Measurements from ENCODE around the gene GRK5. TPM values are rescaled to one million over a fixed set of nuclear protein-coding genes. Genes with fewer than 3 reads are reported as not detected.

GRK5 gene
- total RNA-seq, 1 experiment from 2014 or later, result 1.2 TPM

DNA sequence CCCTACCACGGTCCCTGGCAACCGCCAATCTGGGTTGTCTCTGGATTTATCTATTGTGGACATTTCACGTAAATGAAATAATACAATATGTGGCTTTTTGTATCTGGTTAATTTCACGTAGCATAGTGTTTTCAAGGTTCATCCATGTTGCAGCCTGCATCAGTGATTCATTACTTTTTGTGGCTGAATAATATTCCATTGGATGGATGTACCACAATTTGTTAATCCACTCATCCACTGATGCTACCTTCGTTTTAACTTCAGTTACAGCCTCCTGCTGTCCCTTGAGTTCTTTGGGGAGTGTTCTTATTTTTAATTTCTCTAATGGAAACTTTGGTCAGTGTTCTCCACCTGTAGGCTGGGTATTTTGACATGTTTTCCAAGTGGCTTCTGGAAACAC is 49.5 kb downstream of the GRK5 start:
- H2BK12ac ChIP-seq (ENCODE audit: insufficient read length, low read depth, low read length), result no peak overlapping the region
- peaks cover 1% of the 10 kb centered on the region for H3K9me3 ChIP-seq (ENCODE audit: control insufficient read depth, low read depth, low read length)
- H3K4me1 ChIP-seq (ENCODE audit: insufficient read depth, low read length), result no peaks in the 10 kb centered on the region
- H3K9me3 Mint-ChIP-seq, result peaks cover 7 to 8% of the 10 kb centered on the region in 2 experiments
- H2BK15ac ChIP-seq (ENCODE audit: low read depth, low read length), result no peak overlapping the region
- no peak overlapping the region for H3K27ac Mint-ChIP-seq
- H3T11ph ChIP-seq (ENCODE audit: low read length), result no peak overlapping the region
- peaks cover 5% of the 10 kb centered on the region; the same call in 1 of the 2 replicates for H3K27me3 ChIP-seq (ENCODE audit: insufficient read depth, low read length)
- no peak overlapping the region for H2BK20ac ChIP-seq (ENCODE audit: low read depth, low read length, poor library complexity, severe bottlenecking)
- no peak for DNase-seq
- no peak overlapping the region for H4K91ac ChIP-seq (ENCODE audit: insufficient read length, low read depth, low read length)
- no peak overlapping the region for H3K27ac ChIP-seq (ENCODE audit: insufficient read length, low read depth, low read length)
- H3K4me1 Mint-ChIP-seq, result peaks cover 17 to 18% of the 10 kb centered on the region in 2 experiments
- peaks cover 3 to 10% (median 3%) of the 10 kb centered on the region in 3 experiments; a peak in 3 of 7 replicates for H3K36me3 Mint-ChIP-seq (ENCODE audit: insufficient read depth in 1 of 3, low read depth in 3 of 3)
- no peak overlapping the region for H3K23ac ChIP-seq (ENCODE audit: insufficient read length, low read depth, low read length)
- WGBS (ENCODE audit: extremely low coverage, insufficient read length, low lambda C conversion rate), result no CpG with 5 or more reads among the region's 5 CpGs
- no peak overlapping the region for H4K5ac ChIP-seq (ENCODE audit: insufficient read length, low read depth, low read length)
- no peaks in the 10 kb centered on the region for H3K79me1 ChIP-seq (ENCODE audit: insufficient read depth, low read depth, low read length, poor library complexity, severe bottlenecking)
- no peak overlapping the region for H2BK5ac ChIP-seq (ENCODE audit: insufficient read length, low read length)
- no peak overlapping the region for H3K18ac ChIP-seq (ENCODE audit: insufficient read length, low read depth, low read length)
- no peaks in the 10 kb centered on the region for H3K23me2 ChIP-seq (ENCODE audit: insufficient read length, low read depth, low read length, poor library complexity, severe bottlenecking)
- no peak overlapping the region for H3K9ac ChIP-seq (ENCODE audit: extremely low read depth, insufficient read length, low read length)
- H3K4ac ChIP-seq (ENCODE audit: low read depth, low read length), result no peak overlapping the region
- no peak overlapping the region for H2BK120ac ChIP-seq (ENCODE audit: low read depth, low read length, poor library complexity, severe bottlenecking)
- no peak overlapping the region for H2AK5ac ChIP-seq (ENCODE audit: insufficient read length, low read length)
- H3K79me2 ChIP-seq (ENCODE audit: insufficient read depth, low read length), result no peaks in the 10 kb centered on the region
- H3K56ac ChIP-seq (ENCODE audit: insufficient read length, low read depth, low read length), result no peak overlapping the region
- no peak overlapping the region for H3K14ac ChIP-seq (ENCODE audit: insufficient read depth, low read length)
- no peak overlapping the region for H4K8ac ChIP-seq (replicated peaks; ENCODE audit: insufficient read length, low read depth, low read length)
- no peak overlapping the region for H3K4me3 Mint-ChIP-seq
- peaks cover 53% of the 10 kb centered on the region for H3K27me3 Mint-ChIP-seq (ENCODE audit: low read depth)
- no peak overlapping the region for H2AFZ ChIP-seq (ENCODE audit: low read length)
- H4K20me1 ChIP-seq (ENCODE audit: control insufficient read depth, insufficient read depth, insufficient read length), result no peaks in the 10 kb centered on the region
- no peak overlapping the region for H3K4me2 ChIP-seq (ENCODE audit: insufficient read depth, insufficient read length, low read length)
- TF ChIP-seq, protein P1, sequence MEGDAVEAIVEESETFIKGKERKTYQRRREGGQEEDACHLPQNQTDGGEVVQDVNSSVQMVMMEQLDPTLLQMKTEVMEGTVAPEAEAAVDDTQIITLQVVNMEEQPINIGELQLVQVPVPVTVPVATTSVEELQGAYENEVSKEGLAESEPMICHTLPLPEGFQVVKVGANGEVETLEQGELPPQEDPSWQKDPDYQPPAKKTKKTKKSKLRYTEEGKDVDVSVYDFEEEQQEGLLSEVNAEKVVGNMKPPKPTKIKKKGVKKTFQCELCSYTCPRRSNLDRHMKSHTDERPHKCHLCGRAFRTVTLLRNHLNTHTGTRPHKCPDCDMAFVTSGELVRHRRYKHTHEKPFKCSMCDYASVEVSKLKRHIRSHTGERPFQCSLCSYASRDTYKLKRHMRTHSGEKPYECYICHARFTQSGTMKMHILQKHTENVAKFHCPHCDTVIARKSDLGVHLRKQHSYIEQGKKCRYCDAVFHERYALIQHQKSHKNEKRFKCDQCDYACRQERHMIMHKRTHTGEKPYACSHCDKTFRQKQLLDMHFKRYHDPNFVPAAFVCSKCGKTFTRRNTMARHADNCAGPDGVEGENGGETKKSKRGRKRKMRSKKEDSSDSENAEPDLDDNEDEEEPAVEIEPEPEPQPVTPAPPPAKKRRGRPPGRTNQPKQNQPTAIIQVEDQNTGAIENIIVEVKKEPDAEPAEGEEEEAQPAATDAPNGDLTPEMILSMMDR (conservative IDR thresholded peaks at IDR 0.05), result no peak

Data from H9 (cell line).